HUES64 (cell line): ENCODE measurements around the gene CBX6.
"Not testable (repeated sequence)": the region's sequence is repeated elsewhere in the genome, so short reads cannot be mapped to it uniquely, and the experiment has no call there.

Experiments
- H3K27ac ChIP-seq: 2 replicates; pipeline ENCODE4 v1.7.0; 2013; ENCODE audit warnings: low read depth, low read length, inconsistent platforms
- H3K27me3 ChIP-seq: 2 replicates; pipeline ENCODE4 v1.6.1; 2013; ENCODE audit warnings: mild to moderate bottlenecking, low read length; ENCODE audit not compliant: insufficient read depth
- H3K36me3 ChIP-seq: 2 replicates; pipeline ENCODE4 v1.6.1; 2013; ENCODE audit warnings: mild to moderate bottlenecking, low read length; ENCODE audit not compliant: insufficient read depth
- H3K4me1 ChIP-seq: 2 replicates; pipeline ENCODE4 v1.6.1; 2013; ENCODE audit warnings: mild to moderate bottlenecking, low read length, moderate library complexity; ENCODE audit not compliant: insufficient read depth
- H3K4me3 ChIP-seq: 2 replicates; pipeline ENCODE4 v1.5.1; 2013; ENCODE audit warnings: mild to moderate bottlenecking, low read length, moderate library complexity
- H3K9ac ChIP-seq: 2 replicates; pipeline ENCODE4 v1.6.1; 2013; ENCODE audit warnings: mild to moderate bottlenecking, low read depth, low read length
- H3K9me3 ChIP-seq: 2 replicates; pipeline ENCODE4 v1.6.1; 2013; ENCODE audit warnings: low read depth, low read length; ENCODE audit not compliant: insufficient read depth
- WGBS: fragments of 150-250, 120-280 bp; methylation state at CpG from one replicate; pipeline ENCODE4 v1.1.7; 2013; ENCODE audit warnings: missing lambda C conversion rate; 5-methylcytosine and 5-hydroxymethylcytosine counted together

The CBX6 gene

GRCh38 chr22:38858492-38858891 is 13.5 kb downstream of the CBX6 start:
- H3K4me3 ChIP-seq, result no peak overlapping the region
- WGBS, result 47% methylated on average over 9 of the region's 9 CpGs
- no peak overlapping the region for H3K9ac ChIP-seq
- no peaks in the 10 kb centered on the region for H3K9me3 ChIP-seq
- no peak overlapping the region for H3K27ac ChIP-seq
- H3K36me3 ChIP-seq, result no peaks in the 10 kb centered on the region
- H3K4me1 ChIP-seq, result peaks cover 13% of the 10 kb centered on the region
- no peaks in the 10 kb centered on the region for H3K27me3 ChIP-seq

- not testable (repeated sequence) for H3K27me3 ChIP-seq, H3K27ac ChIP-seq, H3K9ac ChIP-seq, H3K36me3 ChIP-seq, H3K9me3 ChIP-seq, H3K4me3 ChIP-seq, H3K4me1 ChIP-seq
- 84% methylated on average over 6 of the region's 7 CpGs for WGBS
These were observed 17.5 kb downstream of the CBX6 start for GRCh38 chr22:38854476-38854875.

DNA sequence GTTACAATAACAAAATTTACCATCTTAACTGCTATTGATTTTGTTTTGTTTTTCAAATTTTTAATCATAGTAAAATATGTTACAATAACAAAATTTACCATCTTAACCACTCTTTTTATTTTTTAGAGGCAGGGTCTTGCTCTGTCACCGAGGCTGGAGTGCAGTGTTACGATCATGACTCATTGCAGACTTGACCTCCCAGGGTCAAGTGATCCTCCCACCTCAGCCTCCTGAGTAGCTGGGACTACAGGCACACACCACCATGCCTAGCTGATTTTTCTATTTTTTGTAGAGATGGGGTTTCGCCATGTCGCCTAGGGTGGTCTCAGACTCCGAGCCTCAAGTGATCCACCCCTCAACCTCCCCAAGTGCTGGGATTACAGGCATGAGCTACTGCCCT is 18.1 kb downstream of the CBX6 start:
- not testable (repeated sequence) for H3K4me3 ChIP-seq, H3K36me3 ChIP-seq, H3K4me1 ChIP-seq, H3K27ac ChIP-seq, H3K9ac ChIP-seq, H3K9me3 ChIP-seq, H3K27me3 ChIP-seq
- WGBS, result 85% methylated on average over 5 of the region's 5 CpGs

DNA sequence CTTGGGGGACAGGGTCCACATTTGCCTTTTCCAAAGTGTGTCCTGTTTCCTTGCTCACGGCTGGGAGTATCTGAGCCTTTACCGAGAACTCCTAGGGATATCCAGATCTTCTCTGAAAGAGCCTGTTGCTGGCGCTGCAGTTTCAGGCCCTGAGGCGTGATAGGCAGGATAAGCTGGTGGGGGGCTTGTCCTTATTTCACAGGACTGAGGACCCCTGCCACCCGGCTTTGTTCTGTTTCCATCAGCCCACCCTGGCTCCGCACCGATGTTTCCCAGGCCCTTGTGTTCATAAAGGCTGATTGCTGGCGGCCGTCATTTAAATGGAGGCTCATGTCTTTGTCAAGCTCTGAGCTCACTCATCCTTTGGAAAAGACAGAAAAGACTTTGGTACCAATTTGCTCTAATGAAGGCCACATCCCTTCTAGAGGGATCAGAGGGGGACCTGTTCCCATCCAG is 18.8 kb downstream of the CBX6 start:
- 44% methylated on average over 9 of the region's 9 CpGs for WGBS
- Histone ChIP-seq H3K36me3 (no peaks in the 10 kb centered on the region), H3K4me3 (no peak overlapping the region), H3K27ac (no peak overlapping the region), H3K9ac (no peak overlapping the region), H3K4me1 (peaks cover 4% of the 10 kb centered on the region; the same call in 1 of the 2 replicates), H3K27me3 (no peaks in the 10 kb centered on the region), H3K9me3 (no peaks in the 10 kb centered on the region)

GRCh38 chr22:38852522-38852921 is 19.5 kb downstream of the CBX6 start:
- Histone ChIP-seq H3K27me3 (0 out of 2 replicates have a peak, but pooled peaks cover 2% of the 10 kb centered on the region), H3K4me3 (no peak overlapping the region), H3K9ac (no peak overlapping the region), H3K9me3 (no peaks in the 10 kb centered on the region), H3K36me3 (no peaks in the 10 kb centered on the region), H3K4me1 (peaks cover 4% of the 10 kb centered on the region; the same call in 1 of the 2 replicates), H3K27ac (no peak overlapping the region)
- WGBS, result 86% methylated on average over 1 of the region's 1 CpG

GRCh38 chr22:38850941-38851849 is 20.8 kb downstream of the CBX6 start:
- Histone ChIP-seq H3K27me3 (0 out of 2 replicates have a peak, but pooled peaks cover 6% of the 10 kb centered on the region), H3K4me3 (no peak overlapping the region), H3K36me3 (no peaks in the 10 kb centered on the region), H3K4me1 (peaks cover 4% of the 10 kb centered on the region; the same call in 1 of the 2 replicates), H3K27ac (no peak overlapping the region), H3K9ac (no peak overlapping the region), H3K9me3 (no peaks in the 10 kb centered on the region)
- WGBS, result 68% methylated on average over 15 of the region's 15 CpGs

DNA sequence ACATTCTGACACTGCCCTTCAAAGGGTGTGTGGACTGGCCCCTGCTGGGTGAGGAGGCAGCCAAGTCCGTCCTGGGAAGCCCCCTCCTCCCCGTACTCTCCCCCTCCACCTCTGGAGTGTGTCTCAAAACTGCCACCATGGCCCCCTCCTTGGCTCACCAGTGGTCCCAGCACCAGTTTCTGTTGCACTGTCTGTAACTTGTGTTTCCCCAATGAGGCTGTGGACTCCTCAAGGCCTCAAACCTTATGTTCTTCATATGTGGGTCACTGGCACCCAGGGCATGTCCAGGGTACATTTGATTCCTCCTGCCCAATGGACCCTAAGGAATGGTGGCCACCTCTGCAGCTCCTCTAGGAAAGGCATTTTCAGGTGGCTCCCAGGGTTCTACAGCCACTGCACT is 21.6 kb downstream of the CBX6 start:
- Histone ChIP-seq H3K4me3 (no peak overlapping the region), H3K36me3 (no peaks in the 10 kb centered on the region), H3K9ac (no peak overlapping the region), H3K4me1 (peaks cover 4% of the 10 kb centered on the region; the same call in 1 of the 2 replicates), H3K27me3 (peaks cover 12% of the 10 kb centered on the region), H3K9me3 (no peaks in the 10 kb centered on the region), H3K27ac (no peak overlapping the region)
- WGBS, result 81% methylated on average over 2 of the region's 2 CpGs

- H3K9me3 ChIP-seq, result no peaks in the 10 kb centered on the region
- peaks cover 18% of the 10 kb centered on the region for H3K27me3 ChIP-seq
- H3K4me3 ChIP-seq, result no peak overlapping the region
- WGBS, result 77% methylated on average over 6 of the region's 6 CpGs
- H3K9ac ChIP-seq, result no peak overlapping the region
- H3K4me1 ChIP-seq, result peaks cover 4% of the 10 kb centered on the region; the same call in 1 of the 2 replicates
- no peak overlapping the region for H3K27ac ChIP-seq
- no peaks in the 10 kb centered on the region for H3K36me3 ChIP-seq
These were observed 22.2 kb downstream of the CBX6 start for GRCh38 chr22:38849811-38850210.

DNA sequence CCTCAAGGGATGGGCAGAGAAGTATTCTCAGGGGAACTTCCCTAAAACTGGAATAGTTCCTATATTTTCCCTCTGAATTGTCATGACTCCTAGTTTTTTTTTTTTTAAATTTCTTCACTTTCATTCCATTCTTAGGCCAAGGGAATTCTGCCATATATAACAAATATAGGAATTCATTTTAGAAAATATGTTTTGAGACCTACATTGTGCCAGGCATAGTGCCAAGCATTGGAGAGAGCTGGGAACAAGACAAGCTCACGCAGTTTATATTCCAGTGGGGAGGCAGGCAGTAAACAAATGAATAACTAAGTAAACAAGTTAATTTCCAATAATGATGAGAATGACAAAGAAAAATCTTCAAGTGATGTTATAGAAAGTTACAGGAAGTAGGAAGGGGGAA is 25.6 kb downstream of the CBX6 start:
- no peak overlapping the region for H3K9ac ChIP-seq
- WGBS, result 100% methylated on average over 1 of the region's 1 CpG
- no peaks in the 10 kb centered on the region for H3K36me3 ChIP-seq
- H3K4me3 ChIP-seq, result no peak overlapping the region
- H3K27me3 ChIP-seq, result peaks cover 45% of the 10 kb centered on the region
- no peaks in the 10 kb centered on the region for H3K9me3 ChIP-seq
- no peak overlapping the region for H3K27ac ChIP-seq
- H3K4me1 ChIP-seq, result no peaks in the 10 kb centered on the region

DNA sequence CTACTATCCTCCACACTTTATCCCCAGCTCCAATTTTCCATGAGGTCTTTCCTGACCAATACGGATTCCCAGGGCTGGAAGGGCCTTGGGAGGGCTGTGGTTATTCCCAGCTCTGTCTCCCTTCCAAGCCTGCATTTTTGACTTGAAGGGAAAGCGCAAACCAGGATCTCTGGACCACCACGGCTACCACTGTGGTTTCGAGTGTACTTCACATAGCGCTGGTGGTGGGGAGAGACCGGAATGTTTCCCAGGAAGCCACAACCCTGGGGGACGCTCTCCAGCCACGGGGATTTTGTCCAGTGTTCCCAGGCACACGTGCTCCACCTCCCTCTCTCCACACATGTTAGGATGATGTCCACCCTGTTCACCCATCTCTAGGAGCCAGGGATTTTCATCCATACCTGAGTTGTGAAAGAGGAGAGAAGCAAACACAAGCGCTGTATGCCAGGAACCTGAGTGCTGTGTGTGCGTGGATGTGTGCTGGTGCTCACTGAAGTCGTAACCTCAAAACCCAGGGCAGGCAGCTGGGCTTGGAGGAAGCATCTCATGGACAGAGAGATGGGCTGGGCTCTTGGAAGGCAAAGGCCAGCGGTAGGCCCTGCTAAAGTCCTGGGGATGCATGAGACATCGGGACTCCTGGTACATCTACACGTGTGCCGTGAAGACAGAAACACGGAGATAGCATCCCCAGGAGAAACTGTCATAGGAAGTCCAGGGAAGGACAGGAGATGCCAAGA is 26.8 kb downstream of the CBX6 start:
- Histone ChIP-seq H3K9me3 (no peaks in the 10 kb centered on the region), H3K36me3 (no peaks in the 10 kb centered on the region), H3K4me1 (no peaks in the 10 kb centered on the region), H3K4me3 (no peak overlapping the region), H3K27ac (no peak overlapping the region), H3K27me3 (peaks cover 58% of the 10 kb centered on the region), H3K9ac (no peak overlapping the region)
- 86% methylated on average over 17 of the region's 17 CpGs for WGBS

DNA sequence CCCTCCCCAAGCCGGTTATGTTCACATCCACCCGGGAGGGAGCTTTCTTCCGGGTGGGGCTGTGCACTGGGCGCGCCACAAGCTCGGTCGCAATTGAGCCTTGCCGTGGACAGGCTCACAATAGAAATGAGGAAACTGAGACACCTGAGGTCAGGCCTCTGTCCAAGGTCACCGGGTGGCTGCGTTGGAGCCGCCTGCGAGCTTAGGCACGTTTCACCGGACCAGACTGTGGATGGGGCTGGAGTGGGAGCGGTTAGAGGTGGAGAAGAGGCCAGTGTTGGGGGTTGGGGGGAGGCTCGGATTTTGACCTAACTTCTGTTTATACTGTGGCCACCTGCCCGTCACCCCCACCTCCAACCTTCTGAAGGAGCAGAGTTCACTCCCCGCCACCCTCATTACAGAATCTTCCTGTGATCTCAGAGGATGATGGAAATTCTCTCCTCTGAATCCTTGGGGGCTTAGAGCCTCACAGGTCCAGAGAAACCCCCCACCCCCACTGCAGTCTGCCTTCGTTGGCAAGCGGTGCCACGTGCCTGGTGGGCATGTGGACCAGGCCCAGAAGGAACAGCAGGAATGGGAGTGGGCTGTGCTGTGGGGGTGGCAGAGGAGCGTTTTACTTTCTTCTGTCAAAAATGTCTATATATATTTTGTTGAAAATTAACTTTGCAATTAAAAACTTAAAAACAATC is 27.6 kb downstream of the CBX6 start:
- H3K27ac ChIP-seq, result no peak overlapping the region
- WGBS, result 23% methylated on average over 21 of the region's 22 CpGs
- H3K4me3 ChIP-seq, result peak overlapping the region; percentile 53
- no peaks in the 10 kb centered on the region for H3K36me3 ChIP-seq
- no peak overlapping the region for H3K9ac ChIP-seq
- H3K4me1 ChIP-seq, result no peaks in the 10 kb centered on the region
- peaks cover 59% of the 10 kb centered on the region for H3K27me3 ChIP-seq
- no peaks in the 10 kb centered on the region for H3K9me3 ChIP-seq
